Ovary (tissue), 9 donors: ENCODE data around the gene KCMF1. TPM values are rescaled to one million over a fixed set of nuclear protein-coding genes. Genes with fewer than 3 reads are reported as not detected.

ENCODE experiments used
- DNase-seq, 5 donors: peaks; one replicate each; pipeline ENCODE4 v3.0.0-alpha.2; 2019 to 2020
- H3K27ac ChIP-seq, 2 donors: fragments of 200-600 bp; one replicate each; pipeline versions ENCODE4 v1.5.1 to v1.8.0; 2019 to 2022
- H3K27me3 ChIP-seq: fragments of 200-600 bp; one replicate; pipeline ENCODE4 v1.8.0; 2022
- H3K36me3 ChIP-seq: fragments of 200-600 bp; sonication (generic); one replicate; pipeline ENCODE4 v1.5.1; 2019
- H3K4me1 ChIP-seq: one replicate; pipeline ENCODE4 v1.8.1; 2013; ENCODE audit warnings: mild to moderate bottlenecking, moderate library complexity; ENCODE audit not compliant: insufficient read depth
- H3K4me3 ChIP-seq: fragments of 200-600 bp; sonication (generic); one replicate; pipeline ENCODE4 v1.5.1; 2017
- H3K9me3 ChIP-seq, 2 donors: fragments of 200-600 bp in 1 of 2; sonication (generic) in 1 of 2; one replicate each; pipeline versions ENCODE4 v1.5.1 to v1.8.1; 2013 to 2019; ENCODE audit warnings: mild to moderate bottlenecking in 1 of 2, moderate library complexity in 1 of 2
- EP300 ChIP-seq: sonication (generic); formaldehyde crosslinking; IDR thresholded peaks from one replicate; pipeline ENCODE4 v1.6.1; 2017; ENCODE audit warnings: antibody characterized with exemption
- POLR2A ChIP-seq: fragments of 450-650 bp; IDR thresholded peaks from one replicate; pipeline ENCODE4 v1.6.1; 2017; ENCODE audit warnings: antibody characterized with exemption, mild to moderate bottlenecking, moderate library complexity
- WGBS, 3 donors: extraction: QIAGEN DNeasy Blood & Tissue Kit in 1 of 3; methylation state at CpG; one replicate each; pipeline versions ENCODE4 v1.1.5 to v1.1.7; 2013 to 2017; 5-methylcytosine and 5-hydroxymethylcytosine counted together
- intact Hi-C, 4 donors: fragments of 100-400 bp; cut with DNase I; formaldehyde crosslinking; loops; one replicate each; pipeline versions ENCODE4 v1.11.0 to v1.15.1; 2022 to 2023
- polyA plus RNA-seq, 2 donors: library from polyadenylated mRNA; stranded (reverse); fragments of 200-250 nt in 1 of 2; fragments of 350-450 nt in 1 of 2; fragmentation: Illumina TruSeq in 1 of 2; extraction: RNeasy Lipid Tissue Mini Kit (QIAGEN cat#74804) in 1 of 2; gene quantifications; one replicate each; pipeline ENCODE4 v1.2.3, GENCODE V29; 2013 to 2014
- small RNA-seq: library from RNA; depleted of rRNA; stranded (forward); fragments of <200 nt; gene quantifications from one replicate; pipeline ENCODE3, GENCODE V24; 2016
- total RNA-seq, 7 donors: library from RNA; depleted of rRNA in 2 of 7; stranded (reverse); fragments of >200 nt in 2 of 7; fragmentation: NEBNext Ultra II Directional in 3 of 7; extraction: Animal tissue kit (Norgen Biotek cat#: 25700) in 3 of 7; gene quantifications; one replicate each; pipeline versions ENCODE4 v1.1.0 to v1.2.4, GENCODE V29; 2016 to 2023
- TF ChIP-seq, protein P1 (sequence below), 3 donors: fragments of 450-650 bp in 2 of 3; fragments of 200-600 bp in 1 of 3; IDR thresholded peaks; one replicate each; pipeline versions ENCODE4 v1.5.1 to v1.8.0; 2016 to 2022; ENCODE audit warnings: antibody characterized with exemption in 3 of 3, mild to moderate bottlenecking in 1 of 3
- donor health status: DM: no; HTN: no; CAD: no; lungs with moderate emphysema.
- donor health status: DM: no; HTN: no; CAD: no.
- donor health status: Bipolar disorder and iron deficiency.
- donor health status: DM: yes; HTN: yes; CAD: no.
- donor health status: DM: no; HTN: no; CAD: no.
- donor health status: DM: yes; HTN: yes; CAD: no.

Gene KCMF1
- total and polyA plus RNA-seq, 9 donors, result 21.9 to 58.7 (median 53.3) TPM

DNA sequence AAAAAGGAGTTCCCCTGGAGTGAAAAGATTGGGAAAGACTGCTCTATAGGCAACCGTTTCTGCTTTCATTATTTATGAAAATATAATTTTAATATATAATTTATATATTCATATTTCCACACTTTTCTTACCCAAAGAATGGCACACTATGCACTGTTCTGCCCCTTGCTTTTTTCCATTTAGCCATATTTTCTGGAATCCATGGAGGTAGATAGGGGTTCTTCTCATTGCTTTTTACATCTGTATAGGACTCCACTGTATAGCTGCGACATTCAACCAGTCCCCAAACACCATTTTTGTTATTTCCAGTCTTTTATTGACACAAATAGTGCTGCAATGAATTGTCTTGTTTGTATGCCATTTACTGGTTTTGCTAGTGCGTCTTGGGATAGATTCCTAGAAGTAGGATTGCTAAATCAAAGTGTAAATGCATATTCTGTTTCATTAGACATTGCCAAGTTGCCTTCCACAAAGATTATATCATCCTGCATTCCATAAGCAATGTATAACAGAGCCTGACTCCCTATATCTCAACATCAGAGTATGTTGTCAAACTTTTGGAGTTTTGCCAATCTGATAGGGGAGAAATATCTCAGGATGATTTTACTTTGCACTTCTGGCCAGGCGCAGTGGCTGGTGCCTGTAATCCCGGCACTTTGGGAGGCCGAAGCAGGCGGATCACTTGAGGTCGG, 135.7 kb downstream of the KCMF1 start:
- Histone ChIP-seq H3K9me3 (no peaks in the 10 kb centered on the region), H3K27me3 (no peaks in the 10 kb centered on the region), H3K36me3 (no peaks in the 10 kb centered on the region), H3K4me1 (no peaks in the 10 kb centered on the region), H3K27ac (no peak overlapping the region), H3K4me3 (no peak overlapping the region)
- TF ChIP-seq POLR2A (no peak), EP300 (no peak)
- TF ChIP-seq, protein P1, sequence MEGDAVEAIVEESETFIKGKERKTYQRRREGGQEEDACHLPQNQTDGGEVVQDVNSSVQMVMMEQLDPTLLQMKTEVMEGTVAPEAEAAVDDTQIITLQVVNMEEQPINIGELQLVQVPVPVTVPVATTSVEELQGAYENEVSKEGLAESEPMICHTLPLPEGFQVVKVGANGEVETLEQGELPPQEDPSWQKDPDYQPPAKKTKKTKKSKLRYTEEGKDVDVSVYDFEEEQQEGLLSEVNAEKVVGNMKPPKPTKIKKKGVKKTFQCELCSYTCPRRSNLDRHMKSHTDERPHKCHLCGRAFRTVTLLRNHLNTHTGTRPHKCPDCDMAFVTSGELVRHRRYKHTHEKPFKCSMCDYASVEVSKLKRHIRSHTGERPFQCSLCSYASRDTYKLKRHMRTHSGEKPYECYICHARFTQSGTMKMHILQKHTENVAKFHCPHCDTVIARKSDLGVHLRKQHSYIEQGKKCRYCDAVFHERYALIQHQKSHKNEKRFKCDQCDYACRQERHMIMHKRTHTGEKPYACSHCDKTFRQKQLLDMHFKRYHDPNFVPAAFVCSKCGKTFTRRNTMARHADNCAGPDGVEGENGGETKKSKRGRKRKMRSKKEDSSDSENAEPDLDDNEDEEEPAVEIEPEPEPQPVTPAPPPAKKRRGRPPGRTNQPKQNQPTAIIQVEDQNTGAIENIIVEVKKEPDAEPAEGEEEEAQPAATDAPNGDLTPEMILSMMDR (IDR thresholded peaks at IDR 0.05), result no peak
- DNase-seq, result no peak
- WGBS, 3 donors, result 73 to 85% (median 81%) methylated on average over 8 of the region's 8 CpGs
- intact Hi-C loops, result no loop called here

Small RNAs within 50 kb of the gene (small RNA-seq; reads per million reads assigned to genes)
- gene AC078974.1, result not detected

Other genes with a start within 250 kb of the KCMF1 start
- 10 to 100 TPM; 12.2 to 71.0 (median 24.3) TPM for gene TRABD2A, start 90.1 kb upstream of the KCMF1 start, total RNA-seq
- 10 to 100 TPM; 33.3 to 35.7 TPM for gene TRABD2A, start 90.1 kb upstream of the KCMF1 start, polyA plus RNA-seq
- gene TMSB10, start 65.5 kb upstream of the KCMF1 start, total RNA-seq, result 1,000 to 10,000 TPM; 1,247 to 5,558 (median 2,420) TPM
- gene TMSB10, start 65.5 kb upstream of the KCMF1 start, polyA plus RNA-seq, result 1,000 to 10,000 TPM; 3,855 to 4,037 TPM
- 10 to 100 TPM in 5 of 7 donors, 1 to 10 TPM in 2; 5.2 to 29.8 (median 24.1) TPM for gene TCF7L1, start 162.2 kb downstream of the KCMF1 start, total RNA-seq
- gene TCF7L1, start 162.2 kb downstream of the KCMF1 start, polyA plus RNA-seq, result 10 to 100 TPM; 17.2 to 23.9 TPM